ENCODE measurements around the gene PANK4.
A peak's percentile ranks its signal among the peaks of the same experiment; 100 is the strongest.
"Not testable (repeated sequence)": the region's sequence is repeated elsewhere in the genome, so short reads cannot be mapped to it uniquely, and the experiment has no call there.

The PANK4 gene

DNA sequence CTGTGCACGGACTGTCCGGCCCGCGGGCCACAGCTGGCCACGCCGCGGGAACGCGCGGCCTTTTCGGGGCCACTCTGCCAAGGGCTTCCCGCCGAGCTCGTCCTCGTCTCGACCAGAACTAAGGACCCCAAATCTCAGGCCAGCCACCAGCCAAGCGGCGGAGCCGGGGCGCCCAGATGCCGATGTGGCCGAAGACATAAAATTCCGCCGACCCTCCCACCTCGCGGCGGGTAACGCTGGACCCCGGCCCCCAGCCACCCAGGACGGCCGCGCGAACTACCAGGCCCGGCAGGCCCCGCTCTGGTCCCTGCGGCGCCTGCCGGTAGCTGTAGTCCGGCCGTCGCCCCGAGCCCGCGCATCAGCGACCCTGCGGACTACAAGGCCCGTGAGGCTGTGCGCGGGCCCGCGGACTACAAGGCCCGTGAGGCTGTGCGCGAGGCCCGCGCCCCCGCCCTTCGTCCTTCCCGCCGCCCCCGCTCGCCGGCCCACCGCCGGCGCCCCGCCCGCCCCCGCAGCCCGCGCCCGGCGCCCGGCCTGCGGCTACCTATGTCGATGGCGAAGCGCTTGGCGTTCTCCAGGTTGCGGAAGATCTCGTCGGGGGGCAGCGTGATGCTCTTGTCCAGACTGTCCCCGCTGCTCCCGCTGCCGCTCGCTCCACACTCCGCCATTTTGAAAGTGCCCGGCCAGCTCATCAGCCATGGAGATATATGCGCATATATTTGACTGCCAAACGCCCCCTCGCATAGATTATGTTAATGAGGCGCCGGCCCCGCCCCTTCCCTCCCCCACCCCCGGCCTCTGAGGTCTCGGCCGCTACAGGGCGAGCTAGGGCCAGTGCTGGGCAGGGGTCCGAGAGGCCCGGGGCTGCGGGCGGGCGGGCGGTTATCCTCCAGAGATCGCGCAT lies at the start of gene PANK4:
Gene PANK4, minus strand, starts transcription at position 677 of the 904 bp plus-strand sequence. Its CDS starts 9 bp downstream, at position 668.
- Histone ChIP-seq H3K36me3 (ENCODE audit: control insufficient read depth, insufficient read depth, low read length) (no peaks in the 10 kb centered on the region), H3K27ac (ENCODE audit: low read depth, low read length) (peak within 1 kb of the TSS; percentile 75), H3K4me3 (ENCODE audit: low read length) (peak within 1 kb of the TSS; percentile 86), H3K27me3 (ENCODE audit: control insufficient read depth, insufficient read depth, low read length) (peaks cover 7% of the 10 kb centered on the region), H3K4me1 (ENCODE audit: control insufficient read depth, insufficient read depth, low read length) (peaks cover 18% of the 10 kb centered on the region), H3K9ac (ENCODE audit: low read length) (peak within 1 kb of the TSS; percentile 66)

DNA sequence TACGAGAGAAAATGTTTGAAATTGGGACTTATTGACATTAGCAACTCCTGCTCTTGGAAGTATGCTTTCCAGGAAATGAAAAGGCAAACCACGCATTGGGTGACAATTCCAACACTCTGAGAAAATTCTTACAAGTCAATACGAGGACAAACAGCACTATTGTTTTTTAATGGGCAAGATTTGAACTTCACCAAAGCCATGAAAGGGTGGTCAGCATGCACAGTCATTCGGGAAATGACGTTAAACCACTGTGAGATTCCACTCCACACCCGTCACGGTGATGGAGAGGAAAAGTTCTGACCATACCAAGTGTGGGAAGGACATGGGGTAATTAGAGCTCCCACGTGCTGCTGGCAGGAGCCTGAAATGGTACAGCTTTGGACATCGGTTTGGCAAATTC lies 48.0 kb upstream of the PANK4 start:
- Histone ChIP-seq H3K27ac (ENCODE audit: low read depth, low read length) (no peak overlapping the region), H3K4me1 (ENCODE audit: control insufficient read depth, insufficient read depth, low read length) (no peaks in the 10 kb centered on the region), H3K36me3 (ENCODE audit: control insufficient read depth, insufficient read depth, low read length) (no peaks in the 10 kb centered on the region), H3K27me3 (ENCODE audit: control insufficient read depth, insufficient read depth, low read length) (no peaks in the 10 kb centered on the region), H3K9ac (ENCODE audit: low read length) (no peak overlapping the region), H3K4me3 (ENCODE audit: low read length) (no peak overlapping the region)

DNA sequence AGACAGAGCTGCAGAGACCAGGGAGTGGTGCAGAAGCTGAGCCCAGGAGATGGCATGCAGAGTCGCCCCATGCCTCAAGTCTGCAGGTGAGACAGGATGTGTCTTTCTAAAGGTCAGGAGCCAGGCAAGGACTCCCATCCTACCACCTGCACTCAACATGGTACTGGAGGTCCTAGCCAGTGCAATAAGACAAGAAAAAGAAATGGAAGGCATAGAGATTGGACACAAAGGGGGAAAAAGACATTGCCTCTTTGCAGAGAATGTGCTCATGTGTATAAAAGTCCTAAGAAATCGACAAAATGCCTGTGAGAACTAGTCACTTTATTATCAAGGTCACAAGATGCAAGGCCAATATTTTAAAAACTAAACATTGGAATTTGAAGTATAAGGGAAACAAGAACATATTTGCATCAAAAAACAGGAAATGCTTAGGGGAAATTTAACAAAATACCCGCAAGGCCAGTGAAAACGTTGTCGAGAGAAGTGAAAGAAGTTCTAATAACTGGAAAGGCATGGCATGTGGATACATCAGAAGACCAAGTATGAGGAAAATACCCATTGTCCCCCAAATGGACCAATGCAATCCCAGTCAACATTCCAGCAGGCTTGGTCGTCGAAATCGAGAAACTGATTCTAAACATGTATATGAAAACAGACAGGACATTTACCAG lies 47.0 kb upstream of the PANK4 start:
- Histone ChIP-seq H3K36me3 (ENCODE audit: control insufficient read depth, insufficient read depth, low read length) (no peaks in the 10 kb centered on the region), H3K9ac (ENCODE audit: low read length) (no peak overlapping the region), H3K27ac (ENCODE audit: low read depth, low read length) (no peak overlapping the region), H3K4me1 (ENCODE audit: control insufficient read depth, insufficient read depth, low read length) (no peaks in the 10 kb centered on the region), H3K4me3 (ENCODE audit: low read length) (no peak overlapping the region), H3K27me3 (ENCODE audit: control insufficient read depth, insufficient read depth, low read length) (no peaks in the 10 kb centered on the region)

DNA sequence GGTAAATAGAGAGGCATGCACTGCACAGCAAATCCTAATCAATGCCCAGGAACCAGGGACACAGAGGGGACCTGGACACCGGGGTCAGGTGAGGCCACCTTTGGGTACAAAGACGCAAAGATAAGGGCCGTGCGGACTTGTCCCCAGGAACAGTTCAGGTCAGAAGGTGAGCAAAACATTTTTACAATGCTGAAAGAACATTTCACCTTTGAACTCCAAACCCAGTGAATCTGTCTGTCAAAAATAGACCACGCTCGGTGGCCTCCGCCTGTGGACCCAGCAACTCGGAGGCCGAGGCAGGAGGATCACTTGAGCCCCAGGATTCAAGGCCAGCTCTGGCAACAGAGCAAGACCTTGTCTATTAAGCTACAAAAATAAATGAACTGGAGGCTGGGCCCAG lies 45.0 kb upstream of the PANK4 start:
- Histone ChIP-seq H3K4me1 (ENCODE audit: control insufficient read depth, insufficient read depth, low read length) (no peaks in the 10 kb centered on the region), H3K4me3 (ENCODE audit: low read length) (no peak overlapping the region), H3K27me3 (ENCODE audit: control insufficient read depth, insufficient read depth, low read length) (no peaks in the 10 kb centered on the region), H3K9ac (ENCODE audit: low read length) (no peak overlapping the region), H3K36me3 (ENCODE audit: control insufficient read depth, insufficient read depth, low read length) (no peaks in the 10 kb centered on the region), H3K27ac (ENCODE audit: low read depth, low read length) (no peak overlapping the region)

DNA sequence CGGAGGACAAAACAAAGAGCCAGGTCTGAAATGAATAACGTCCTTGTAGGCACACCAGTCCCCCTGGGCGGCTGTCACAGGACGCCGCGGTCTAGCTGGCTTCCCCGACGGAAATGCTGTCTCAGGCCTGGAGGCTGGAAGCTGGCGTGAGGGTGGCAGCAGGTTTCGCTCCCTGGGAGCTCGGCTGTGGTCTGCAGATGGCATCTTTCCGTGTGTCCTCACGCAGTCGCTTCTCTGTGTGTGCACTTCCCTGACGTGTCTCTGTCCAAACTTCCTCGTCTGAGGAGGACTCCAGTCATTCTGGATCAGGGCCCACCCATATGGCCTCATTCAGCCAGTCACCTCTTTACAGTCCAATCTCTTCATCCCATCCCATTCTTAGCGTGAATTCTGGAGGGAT lies 43.9 kb upstream of the PANK4 start:
- H3K36me3 ChIP-seq (ENCODE audit: control insufficient read depth, insufficient read depth, low read length) = no peaks in the 10 kb centered on the region
- no peak overlapping the region for H3K4me3 ChIP-seq (ENCODE audit: low read length)
- no peaks in the 10 kb centered on the region for H3K27me3 ChIP-seq (ENCODE audit: control insufficient read depth, insufficient read depth, low read length)
- no peak overlapping the region for H3K27ac ChIP-seq (ENCODE audit: low read depth, low read length)
- no peak overlapping the region for H3K9ac ChIP-seq (ENCODE audit: low read length)
- no peaks in the 10 kb centered on the region for H3K4me1 ChIP-seq (ENCODE audit: control insufficient read depth, insufficient read depth, low read length)

DNA sequence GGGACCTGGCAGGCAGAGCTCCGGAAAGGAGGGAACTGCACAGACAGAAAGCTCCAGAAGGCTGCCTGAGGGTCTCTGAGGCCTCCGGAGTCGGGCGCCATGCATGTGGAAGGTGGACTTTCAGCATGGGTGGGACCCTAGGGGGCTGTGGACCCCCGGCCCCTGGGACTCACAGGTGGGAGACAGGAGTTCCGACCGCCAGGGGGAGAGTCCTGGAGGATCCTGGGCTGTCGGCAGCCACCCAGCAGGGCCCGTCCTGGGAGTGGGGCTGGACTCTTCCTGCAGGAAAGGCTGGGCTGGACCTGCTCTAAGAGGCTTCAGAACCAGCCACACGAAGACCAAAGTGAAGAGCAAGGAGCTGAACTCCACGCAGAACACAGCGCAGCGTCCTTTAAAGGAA lies 43.3 kb upstream of the PANK4 start:
- H3K27ac ChIP-seq (ENCODE audit: low read depth, low read length); H3K9ac ChIP-seq (ENCODE audit: low read length): not testable (repeated sequence)

DNA sequence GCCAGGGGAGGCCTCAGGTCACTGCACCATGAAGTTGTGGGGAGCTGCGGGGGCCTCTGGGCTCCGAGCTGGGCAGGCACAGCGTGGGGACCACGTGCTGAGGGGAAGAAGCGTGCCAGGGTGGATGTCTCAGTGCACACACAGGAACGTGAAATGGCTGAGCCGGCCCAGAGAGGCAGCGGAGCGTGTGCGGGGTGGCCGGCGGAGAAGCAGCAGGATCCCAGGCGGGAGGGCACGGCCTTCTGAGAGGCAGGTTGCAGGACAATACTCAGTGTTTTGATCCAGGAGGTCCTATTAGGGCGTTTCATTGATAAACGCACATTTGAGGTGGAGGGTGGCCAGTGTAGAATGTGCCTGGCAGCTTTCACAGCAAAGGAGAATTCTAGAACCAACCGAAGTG lies 42.7 kb upstream of the PANK4 start:
- no peaks in the 10 kb centered on the region for H3K4me1 ChIP-seq (ENCODE audit: control insufficient read depth, insufficient read depth, low read length)
- no peaks in the 10 kb centered on the region for H3K27me3 ChIP-seq (ENCODE audit: control insufficient read depth, insufficient read depth, low read length)
- H3K4me3 ChIP-seq (ENCODE audit: low read length) = no peak overlapping the region
- no peak overlapping the region for H3K9ac ChIP-seq (ENCODE audit: low read length)
- H3K36me3 ChIP-seq (ENCODE audit: control insufficient read depth, insufficient read depth, low read length) = no peaks in the 10 kb centered on the region
- H3K27ac ChIP-seq (ENCODE audit: low read depth, low read length) = no peak overlapping the region

More for the DNA sequence above, 43.3 kb upstream of the PANK4 start:
- not testable (repeated sequence) for H3K4me1 ChIP-seq (ENCODE audit: control insufficient read depth, insufficient read depth, low read length); H3K36me3 ChIP-seq (ENCODE audit: control insufficient read depth, insufficient read depth, low read length); H3K4me3 ChIP-seq (ENCODE audit: low read length); H3K27me3 ChIP-seq (ENCODE audit: control insufficient read depth, insufficient read depth, low read length)

DNA sequence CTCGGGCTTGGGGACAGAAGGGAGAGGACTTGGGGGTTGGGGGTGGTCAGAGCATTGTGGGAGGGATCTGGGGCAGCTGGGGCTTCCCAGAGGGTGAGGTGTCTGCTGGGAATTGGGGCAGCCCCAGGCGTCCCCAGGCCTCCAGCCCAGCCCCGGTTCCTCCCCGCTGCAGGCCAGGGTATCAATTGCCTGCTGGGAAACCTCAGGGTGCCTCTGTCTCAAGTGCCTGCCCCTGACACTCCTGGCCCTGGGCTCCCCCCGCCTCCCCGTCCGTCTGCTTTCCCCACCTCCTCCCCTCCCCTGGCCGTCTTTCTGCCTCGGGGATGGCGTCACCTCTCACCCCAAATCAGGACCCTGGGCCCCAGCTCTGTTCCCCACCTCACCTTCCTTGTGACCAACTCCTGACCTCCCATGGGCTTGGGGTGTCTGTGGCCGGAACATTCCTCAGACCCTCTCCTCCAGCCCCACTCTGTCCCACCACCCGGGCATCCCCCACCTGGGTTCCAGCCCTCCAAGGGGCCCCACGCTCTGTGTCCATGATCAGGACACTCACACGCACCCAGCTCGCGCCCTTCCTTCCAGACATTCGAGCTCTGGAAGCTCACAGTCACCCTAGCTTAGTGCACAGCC lies 41.9 kb upstream of the PANK4 start:
- not testable (repeated sequence) for H3K4me3 ChIP-seq (ENCODE audit: low read length); H3K9ac ChIP-seq (ENCODE audit: low read length); H3K27me3 ChIP-seq (ENCODE audit: control insufficient read depth, insufficient read depth, low read length); H3K4me1 ChIP-seq (ENCODE audit: control insufficient read depth, insufficient read depth, low read length); H3K27ac ChIP-seq (ENCODE audit: low read depth, low read length); H3K36me3 ChIP-seq (ENCODE audit: control insufficient read depth, insufficient read depth, low read length)

DNA sequence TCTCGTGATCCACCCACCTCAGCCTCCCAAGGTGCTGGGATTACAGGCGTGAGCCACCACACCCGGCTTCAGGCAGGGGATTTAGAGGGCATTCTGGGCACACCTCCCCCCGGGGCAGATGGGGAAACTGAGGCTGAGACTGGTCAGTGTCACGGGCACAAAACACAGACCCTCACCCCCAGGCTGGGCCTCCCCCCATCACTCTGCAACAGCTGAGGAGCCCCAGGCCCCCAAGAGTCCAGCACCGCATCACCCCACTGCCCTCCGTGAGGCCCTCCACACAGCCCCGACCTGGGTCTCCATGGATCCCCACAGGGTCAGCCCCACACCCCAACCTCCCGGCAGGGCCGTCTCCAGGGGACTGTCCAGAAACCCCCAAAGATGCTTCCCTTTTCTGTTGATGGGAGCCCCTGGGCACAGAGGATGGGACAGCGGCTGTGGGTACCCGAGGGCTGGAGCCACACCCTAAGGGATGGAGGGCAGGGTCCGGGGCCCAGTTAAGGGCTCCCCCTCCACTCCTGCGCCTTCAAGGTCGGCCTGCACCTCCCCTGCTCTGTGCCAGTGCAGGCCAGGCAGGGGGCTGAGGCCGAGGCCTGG lies 40.8 kb upstream of the PANK4 start:
- Histone ChIP-seq H3K27ac (ENCODE audit: low read depth, low read length) (no peak overlapping the region), H3K27me3 (ENCODE audit: control insufficient read depth, insufficient read depth, low read length) (no peaks in the 10 kb centered on the region), H3K4me1 (ENCODE audit: control insufficient read depth, insufficient read depth, low read length) (no peaks in the 10 kb centered on the region), H3K36me3 (ENCODE audit: control insufficient read depth, insufficient read depth, low read length) (peaks cover 5% of the 10 kb centered on the region), H3K4me3 (ENCODE audit: low read length) (no peak overlapping the region), H3K9ac (ENCODE audit: low read length) (no peak overlapping the region)

DNA sequence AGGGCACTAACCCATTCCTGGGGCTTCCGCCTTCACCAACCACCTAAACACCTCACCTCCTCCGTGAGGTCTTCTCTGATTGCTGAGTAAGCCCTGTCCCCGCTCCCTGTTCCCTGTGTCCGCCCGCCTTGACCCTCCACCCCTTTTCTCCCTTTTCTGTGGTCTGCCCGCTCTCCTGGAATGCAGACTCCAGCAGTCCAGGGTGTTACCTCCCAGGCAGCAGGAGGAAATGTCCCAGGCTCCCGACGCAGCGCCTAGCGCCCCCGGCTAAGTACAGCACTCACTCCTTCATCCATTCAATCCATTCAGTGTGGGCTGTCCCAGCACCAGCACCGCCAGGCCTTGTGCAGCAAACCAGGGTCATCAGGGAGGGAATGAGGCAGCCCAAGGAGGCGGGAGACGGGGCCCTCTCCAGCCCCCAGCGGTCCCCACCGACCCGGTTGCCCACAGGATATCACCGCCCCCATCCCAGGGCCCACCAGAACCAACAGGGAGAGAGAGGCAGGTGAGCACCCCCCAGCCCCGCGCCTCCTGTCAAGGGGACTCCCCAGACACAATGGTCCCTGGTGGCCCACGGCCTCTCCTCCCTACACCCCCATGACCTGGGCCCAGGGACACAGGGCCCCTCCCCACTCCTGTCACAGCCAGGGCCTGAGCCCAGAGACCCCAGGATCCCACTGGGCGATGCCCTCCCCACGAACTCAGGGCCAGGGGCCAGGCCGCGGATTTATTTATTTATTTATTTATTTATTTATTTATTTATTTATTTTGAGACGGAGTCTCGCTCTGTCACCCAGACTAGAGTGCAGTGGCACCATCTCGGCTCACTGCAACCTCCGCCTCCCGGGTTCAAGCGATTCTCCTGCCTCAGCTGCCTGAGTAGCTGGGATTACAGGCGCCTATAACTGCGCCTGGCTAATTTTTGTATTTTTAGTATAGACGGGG lies 40.0 kb upstream of the PANK4 start:
- Histone ChIP-seq H3K27ac (ENCODE audit: low read depth, low read length) (no peak overlapping the region), H3K27me3 (ENCODE audit: control insufficient read depth, insufficient read depth, low read length) (no peaks in the 10 kb centered on the region), H3K36me3 (ENCODE audit: control insufficient read depth, insufficient read depth, low read length) (peaks cover 7% of the 10 kb centered on the region), H3K4me1 (ENCODE audit: control insufficient read depth, insufficient read depth, low read length) (no peaks in the 10 kb centered on the region), H3K9ac (ENCODE audit: low read length) (no peak overlapping the region), H3K4me3 (ENCODE audit: low read length) (no peak overlapping the region)

DNA sequence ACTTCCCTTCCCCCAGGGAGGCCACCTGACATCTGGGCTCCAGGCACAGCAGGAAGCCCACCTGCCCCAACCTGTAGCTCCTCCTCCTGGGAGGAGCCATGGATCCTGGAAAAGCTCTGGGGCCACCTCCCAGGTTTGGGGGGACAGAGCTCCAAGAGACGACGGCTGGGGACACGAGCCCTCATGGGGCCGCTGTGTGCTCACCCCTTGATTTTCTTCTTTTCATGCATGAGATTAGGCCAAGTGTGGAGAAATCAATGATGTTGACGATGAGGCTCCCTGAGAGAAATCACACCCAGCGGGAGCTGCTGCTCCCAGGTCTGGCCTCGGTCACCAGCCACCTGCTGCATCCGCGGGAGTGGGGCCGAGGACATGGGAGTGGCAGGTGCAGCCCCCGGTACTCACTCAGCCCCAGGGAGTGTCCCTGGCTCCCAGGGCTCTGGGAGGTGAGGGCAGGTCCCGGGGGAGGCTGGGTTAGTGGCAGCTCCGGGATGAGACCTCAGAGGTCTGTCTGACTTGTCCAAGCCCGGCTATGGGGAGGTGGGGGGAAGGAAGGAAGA lies 38.5 kb upstream of the PANK4 start:
- no peaks in the 10 kb centered on the region for H3K4me1 ChIP-seq (ENCODE audit: control insufficient read depth, insufficient read depth, low read length)
- no peak overlapping the region for H3K4me3 ChIP-seq (ENCODE audit: low read length)
- no peak overlapping the region for H3K27ac ChIP-seq (ENCODE audit: low read depth, low read length)
- peaks cover 10% of the 10 kb centered on the region for H3K36me3 ChIP-seq (ENCODE audit: control insufficient read depth, insufficient read depth, low read length)
- no peaks in the 10 kb centered on the region for H3K27me3 ChIP-seq (ENCODE audit: control insufficient read depth, insufficient read depth, low read length)
- H3K9ac ChIP-seq (ENCODE audit: low read length) = no peak overlapping the region

All from rectal smooth muscle tissue (tissue), 1 donor.